H1 (cell line): Measurements from ENCODE around the gene NAPA.

ENCODE experiments used
- CBX8 ChIP-seq: fragments of 300-800, 300-1000 bp; sonication (generic); IDR thresholded peaks from 2 replicates; pipeline ENCODE4 v1.7.1; 2016; ENCODE audit warnings: low read depth, low read length, borderline replicate concordance
- HDAC6 ChIP-seq: IDR thresholded peaks from one replicate; pipeline ENCODE4 v1.7.1; 2012; ENCODE audit warnings: low read depth, mild to moderate bottlenecking, inconsistent platforms, low read length, moderate library complexity
- POLR2AphosphoS5 ChIP-seq: IDR thresholded peaks from 2 replicates; pipeline ENCODE4 v1.6.1; 2011; ENCODE audit warnings: low read depth, low read length
- TF ChIP-seq, protein P1 (sequence below): IDR thresholded peaks from 2 replicates; pipeline ENCODE4 v1.6.1; 2012; ENCODE audit warnings: inconsistent platforms
- TF ChIP-seq, protein P2 (sequence below), 3 experiments: IDR thresholded peaks; 1 replicate in 2 of 3; 2 replicates in 1 of 3; pipeline versions ENCODE4 v1.5.1 to v1.6.1; 2011; ENCODE audit warnings: low read length in 3 of 3, mild to moderate bottlenecking in 3 of 3, inconsistent platforms in 2 of 3, low read depth in 1 of 3, moderate library complexity in 1 of 3; ENCODE audit not compliant: insufficient read depth in 1 of 3; ENCODE audit errors: control extremely low read depth in 1 of 3

DNA sequence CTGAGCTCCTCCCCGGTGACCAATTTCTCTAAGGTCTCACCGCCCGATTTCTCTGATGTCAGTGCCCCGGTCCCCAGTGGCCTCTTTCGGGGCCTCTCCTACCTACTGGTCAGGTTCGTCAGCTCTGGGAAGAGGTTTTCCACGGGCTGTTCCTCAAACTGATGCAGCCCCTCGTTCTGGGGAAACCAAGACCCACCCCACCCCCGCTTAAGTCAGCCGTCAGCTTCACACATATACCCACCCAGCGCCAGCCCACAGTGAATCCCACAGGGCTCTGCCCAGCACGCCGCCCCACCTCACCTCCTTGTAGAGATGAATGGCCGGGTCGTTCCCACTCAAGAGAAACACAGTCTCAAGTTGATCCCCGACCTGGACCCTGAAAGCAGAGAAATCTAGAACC is 34.2 kb downstream of the NAPA start:
- TF ChIP-seq, protein P1, sequence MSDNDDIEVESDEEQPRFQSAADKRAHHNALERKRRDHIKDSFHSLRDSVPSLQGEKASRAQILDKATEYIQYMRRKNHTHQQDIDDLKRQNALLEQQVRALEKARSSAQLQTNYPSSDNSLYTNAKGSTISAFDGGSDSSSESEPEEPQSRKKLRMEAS = no peak
- TF ChIP-seq HDAC6 (no peak), POLR2AphosphoS5 (no peak), CBX8 (no peak)
- TF ChIP-seq, protein P2, sequence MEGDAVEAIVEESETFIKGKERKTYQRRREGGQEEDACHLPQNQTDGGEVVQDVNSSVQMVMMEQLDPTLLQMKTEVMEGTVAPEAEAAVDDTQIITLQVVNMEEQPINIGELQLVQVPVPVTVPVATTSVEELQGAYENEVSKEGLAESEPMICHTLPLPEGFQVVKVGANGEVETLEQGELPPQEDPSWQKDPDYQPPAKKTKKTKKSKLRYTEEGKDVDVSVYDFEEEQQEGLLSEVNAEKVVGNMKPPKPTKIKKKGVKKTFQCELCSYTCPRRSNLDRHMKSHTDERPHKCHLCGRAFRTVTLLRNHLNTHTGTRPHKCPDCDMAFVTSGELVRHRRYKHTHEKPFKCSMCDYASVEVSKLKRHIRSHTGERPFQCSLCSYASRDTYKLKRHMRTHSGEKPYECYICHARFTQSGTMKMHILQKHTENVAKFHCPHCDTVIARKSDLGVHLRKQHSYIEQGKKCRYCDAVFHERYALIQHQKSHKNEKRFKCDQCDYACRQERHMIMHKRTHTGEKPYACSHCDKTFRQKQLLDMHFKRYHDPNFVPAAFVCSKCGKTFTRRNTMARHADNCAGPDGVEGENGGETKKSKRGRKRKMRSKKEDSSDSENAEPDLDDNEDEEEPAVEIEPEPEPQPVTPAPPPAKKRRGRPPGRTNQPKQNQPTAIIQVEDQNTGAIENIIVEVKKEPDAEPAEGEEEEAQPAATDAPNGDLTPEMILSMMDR (IDR thresholded peaks at IDR 0.05; ENCODE audit: control extremely low read depth in 1 of 3, insufficient read depth in 1 of 3, low read depth in 1 of 3, low read length in 3 of 3) = no peak
